Neuron (in vitro differentiated cells): ENCODE data around the gene CMIP.

Source experiments
- H2AFZ ChIP-seq: one replicate; pipeline ENCODE4 v1.6.1; 2013; ENCODE audit warnings: low read depth, mild to moderate bottlenecking, inconsistent platforms, low read length, moderate library complexity
- H3K27me3 ChIP-seq: one replicate; pipeline ENCODE4 v1.6.1; 2013; ENCODE audit warnings: low read length; ENCODE audit not compliant: insufficient read depth
- H3K36me3 ChIP-seq: one replicate; pipeline ENCODE4 v1.6.1; 2013; ENCODE audit warnings: low read length; ENCODE audit not compliant: insufficient read depth
- H3K4me1 ChIP-seq: one replicate; pipeline ENCODE4 v1.6.1; 2013; ENCODE audit warnings: low read length; ENCODE audit not compliant: insufficient read depth
- H3K4me3 ChIP-seq: 2 replicates; pipeline ENCODE4 v1.5.1; 2013; ENCODE audit warnings: mild to moderate bottlenecking, low read length, moderate library complexity
- H3K9me3 ChIP-seq: one replicate; pipeline ENCODE4 v1.6.1; 2013; ENCODE audit warnings: low read length

CMIP gene

GRCh38 chr16:81655469-81656162 is 211.0 kb downstream of the CMIP start:
- Histone ChIP-seq H3K9me3 (no peaks in the 10 kb centered on the region), H3K4me1 (peaks cover 14% of the 10 kb centered on the region), H3K4me3 (no peak overlapping the region), H3K27me3 (no peaks in the 10 kb centered on the region), H2AFZ (no peak overlapping the region), H3K36me3 (peaks cover 22% of the 10 kb centered on the region)

- H3K4me1 ChIP-seq, result peaks cover 12% of the 10 kb centered on the region
- H3K4me3 ChIP-seq, result no peak overlapping the region
- no peaks in the 10 kb centered on the region for H3K9me3 ChIP-seq
- no peaks in the 10 kb centered on the region for H3K27me3 ChIP-seq
- H2AFZ ChIP-seq, result no peak overlapping the region
- H3K36me3 ChIP-seq, result peaks cover 34% of the 10 kb centered on the region
Observed at GRCh38 chr16:81657224-81657623, 212.6 kb downstream of the CMIP start.

DNA sequence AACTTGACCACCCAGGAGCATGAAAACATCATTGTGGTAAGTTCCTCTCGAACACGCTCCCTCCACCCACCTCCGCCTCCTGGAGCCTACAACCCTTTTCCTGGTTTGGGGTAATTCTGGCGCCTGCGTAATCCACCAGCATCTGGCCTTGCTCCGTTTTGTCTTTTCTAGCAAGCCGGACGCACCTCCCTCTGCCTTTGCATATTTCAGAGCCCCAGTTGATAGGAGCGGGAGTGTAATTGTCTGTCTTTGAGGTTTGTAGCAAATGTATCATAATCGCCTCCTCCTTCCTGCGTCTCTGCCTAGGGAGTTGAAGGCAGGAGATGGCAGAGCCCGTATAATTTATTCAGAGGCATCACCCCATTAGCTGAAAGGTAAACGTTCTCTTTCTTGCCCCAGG is 213.2 kb downstream of the CMIP start:
- H3K4me3 ChIP-seq, result no peak overlapping the region
- peaks cover 39% of the 10 kb centered on the region for H3K36me3 ChIP-seq
- H3K27me3 ChIP-seq, result no peaks in the 10 kb centered on the region
- no peaks in the 10 kb centered on the region for H3K9me3 ChIP-seq
- peaks cover 6% of the 10 kb centered on the region for H3K4me1 ChIP-seq
- H2AFZ ChIP-seq, result no peak overlapping the region

DNA sequence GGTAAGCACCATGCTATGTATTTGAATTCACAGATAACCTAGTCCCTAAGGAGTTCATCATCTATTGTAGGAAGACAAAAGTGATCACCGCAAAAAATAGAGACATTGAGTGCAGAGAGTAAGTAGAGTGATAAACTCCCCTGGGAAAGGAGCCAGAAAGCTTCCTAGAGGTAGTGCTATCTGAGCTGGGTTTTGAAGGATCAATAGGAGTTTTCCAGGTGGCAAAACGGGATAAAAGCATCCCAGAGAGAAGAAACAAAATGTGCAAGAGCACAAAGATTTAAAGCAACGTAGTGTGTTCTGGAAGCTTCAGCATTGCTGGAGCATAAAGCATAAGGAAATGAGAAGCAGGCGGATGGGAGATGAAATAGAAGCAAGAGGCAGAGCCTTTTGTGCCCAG is 213.8 kb downstream of the CMIP start:
- H3K36me3 ChIP-seq, result peaks cover 36% of the 10 kb centered on the region
- H2AFZ ChIP-seq, result no peak overlapping the region
- H3K27me3 ChIP-seq, result no peaks in the 10 kb centered on the region
- no peaks in the 10 kb centered on the region for H3K9me3 ChIP-seq
- H3K4me1 ChIP-seq, result peaks cover under 1% of the 10 kb centered on the region
- no peak overlapping the region for H3K4me3 ChIP-seq

- Histone ChIP-seq H3K4me3 (no peak overlapping the region), H3K36me3 (peaks cover 37% of the 10 kb centered on the region)
Observed at GRCh38 chr16:81659249-81659648, 214.6 kb downstream of the CMIP start.

GRCh38 chr16:81661082-81661481 is 216.5 kb downstream of the CMIP start:
- no peak overlapping the region for H3K4me3 ChIP-seq
- H2AFZ ChIP-seq, result no peak overlapping the region
- peaks cover 34% of the 10 kb centered on the region for H3K36me3 ChIP-seq
- no peaks in the 10 kb centered on the region for H3K4me1 ChIP-seq
- no peaks in the 10 kb centered on the region for H3K9me3 ChIP-seq
- no peaks in the 10 kb centered on the region for H3K27me3 ChIP-seq

More at GRCh38 chr16:81659249-81659648, 214.6 kb downstream of the CMIP start:
- Histone ChIP-seq H2AFZ (no peak overlapping the region), H3K27me3 (no peaks in the 10 kb centered on the region), H3K9me3 (no peaks in the 10 kb centered on the region), H3K4me1 (no peaks in the 10 kb centered on the region)

DNA sequence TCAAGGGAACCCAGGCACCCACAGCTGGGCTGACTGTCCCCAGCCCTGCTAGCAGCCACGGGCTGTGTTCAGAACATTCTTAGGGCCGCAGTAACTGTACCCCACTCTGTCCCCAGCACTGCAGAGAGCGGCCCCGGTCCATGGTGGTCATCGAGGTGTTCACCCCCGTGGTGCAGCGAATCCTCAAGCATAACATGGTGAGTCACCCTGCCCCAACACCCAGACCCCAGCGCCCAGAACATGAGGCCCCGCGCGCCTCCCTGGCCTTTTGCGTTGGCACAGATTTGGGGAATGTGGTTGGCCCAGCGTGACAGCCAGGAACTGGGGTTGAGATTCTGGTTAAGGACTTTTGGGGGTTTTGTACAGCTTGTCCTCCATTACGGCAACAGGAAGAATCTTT is 219.5 kb downstream of the CMIP start:
- no peak overlapping the region for H2AFZ ChIP-seq
- peaks cover 19% of the 10 kb centered on the region for H3K36me3 ChIP-seq
- no peaks in the 10 kb centered on the region for H3K9me3 ChIP-seq
- no peaks in the 10 kb centered on the region for H3K27me3 ChIP-seq
- H3K4me3 ChIP-seq, result no peak overlapping the region
- H3K4me1 ChIP-seq, result peaks cover 15% of the 10 kb centered on the region

DNA sequence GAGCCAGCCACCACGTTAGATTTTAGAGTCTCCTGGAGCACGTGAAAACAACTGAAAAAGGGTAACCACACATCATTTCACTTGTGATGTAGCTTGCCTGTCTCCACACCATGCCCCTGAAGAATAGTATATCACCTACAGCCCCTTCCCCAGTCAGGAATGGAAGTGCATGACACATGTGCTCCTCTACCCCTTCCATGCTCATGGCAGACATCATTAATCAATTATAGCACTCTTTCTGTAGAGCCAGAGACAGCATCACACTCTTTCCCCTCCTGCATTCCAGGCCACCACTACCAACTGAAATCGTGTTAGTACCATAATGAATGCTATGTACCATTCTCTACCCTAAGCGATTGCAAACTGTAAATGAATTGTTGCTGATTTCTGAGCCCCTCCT is 221.0 kb downstream of the CMIP start:
- Histone ChIP-seq H3K36me3 (peaks cover 18% of the 10 kb centered on the region), H3K27me3 (no peaks in the 10 kb centered on the region), H3K4me3 (no peak overlapping the region), H3K9me3 (no peaks in the 10 kb centered on the region), H3K4me1 (peaks cover 15% of the 10 kb centered on the region), H2AFZ (no peak overlapping the region)

DNA sequence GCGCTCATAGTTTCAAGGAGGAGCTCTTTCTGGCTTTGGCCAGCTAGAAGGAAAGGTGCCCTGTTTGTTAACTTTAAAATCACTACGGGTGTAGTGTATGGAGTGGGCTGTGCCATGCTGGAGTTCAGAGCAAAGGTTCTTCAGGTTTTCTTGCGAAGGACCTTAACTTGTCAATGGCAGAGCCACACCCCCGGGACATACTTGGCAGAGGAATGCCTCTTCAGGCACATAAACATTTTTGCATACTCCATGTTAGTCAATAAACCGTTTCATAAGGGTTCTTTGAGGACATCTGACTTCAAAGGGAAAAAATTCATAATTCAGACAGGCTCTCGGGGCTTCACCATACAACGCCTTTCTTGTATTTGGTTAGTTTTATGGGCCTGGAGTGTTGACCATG is 221.5 kb downstream of the CMIP start:
- no peak overlapping the region for H3K4me3 ChIP-seq
- no peak overlapping the region for H2AFZ ChIP-seq
- H3K27me3 ChIP-seq, result no peaks in the 10 kb centered on the region
- peaks cover 15% of the 10 kb centered on the region for H3K4me1 ChIP-seq
- H3K36me3 ChIP-seq, result peaks cover 15% of the 10 kb centered on the region
- H3K9me3 ChIP-seq, result no peaks in the 10 kb centered on the region

DNA sequence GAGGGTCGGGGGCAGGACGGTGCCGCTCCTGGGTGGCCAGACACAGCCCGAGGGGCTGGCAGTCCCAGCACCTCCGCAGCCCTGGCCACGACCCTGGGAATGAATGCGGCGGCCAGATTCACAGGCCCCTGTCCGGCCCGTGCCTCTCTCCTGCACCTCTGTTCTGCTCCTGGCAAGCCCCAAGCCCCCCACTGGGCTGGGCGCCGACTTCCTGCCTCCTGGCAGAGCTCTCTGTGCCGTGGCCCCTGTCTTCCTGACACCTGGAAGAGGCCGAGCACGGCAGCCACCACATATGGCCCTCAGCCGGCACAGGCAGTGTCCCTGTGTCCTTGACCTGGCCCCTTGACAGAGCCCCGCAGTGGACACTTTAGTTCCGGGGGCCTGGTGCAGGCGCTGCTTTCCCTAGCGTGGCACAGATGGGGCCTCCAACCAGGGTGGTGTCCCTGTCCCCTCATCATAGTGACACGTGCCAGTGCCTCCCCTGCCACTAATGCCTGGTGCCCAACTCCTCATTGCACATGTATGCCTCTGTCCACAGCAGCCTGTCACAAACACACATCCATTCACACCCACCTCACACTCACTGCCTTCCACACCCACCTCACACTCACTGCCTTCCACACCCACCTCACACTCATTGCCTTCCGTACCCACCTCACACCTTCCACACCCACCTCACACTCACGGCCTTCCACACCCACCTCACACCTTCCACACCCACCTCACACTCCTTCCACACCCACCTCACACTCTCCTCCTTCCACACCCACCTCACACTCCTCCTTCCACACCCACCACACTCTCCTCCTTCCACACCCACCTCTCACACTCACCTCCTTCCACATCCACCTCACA is 223.9 kb downstream of the CMIP start:
- H3K4me1 ChIP-seq, result peaks cover 15% of the 10 kb centered on the region
- no peak overlapping the region for H2AFZ ChIP-seq
- H3K36me3 ChIP-seq, result peaks cover 11% of the 10 kb centered on the region
- H3K27me3 ChIP-seq, result no peaks in the 10 kb centered on the region
- H3K9me3 ChIP-seq, result no peaks in the 10 kb centered on the region
- H3K4me3 ChIP-seq, result no peak overlapping the region

GRCh38 chr16:81669473-81670350 is 225.1 kb downstream of the CMIP start:
- Histone ChIP-seq H2AFZ (no peak overlapping the region), H3K4me3 (no peak overlapping the region), H3K9me3 (no peaks in the 10 kb centered on the region), H3K4me1 (peaks cover 15% of the 10 kb centered on the region), H3K27me3 (no peaks in the 10 kb centered on the region), H3K36me3 (peaks cover 12% of the 10 kb centered on the region)

GRCh38 chr16:81671738-81672597 is 227.4 kb downstream of the CMIP start:
- H2AFZ ChIP-seq, result no peak overlapping the region
- no peak overlapping the region for H3K4me3 ChIP-seq
- H3K4me1 ChIP-seq, result peaks cover 13% of the 10 kb centered on the region
- peaks cover 18% of the 10 kb centered on the region for H3K36me3 ChIP-seq
- H3K27me3 ChIP-seq, result no peaks in the 10 kb centered on the region
- no peaks in the 10 kb centered on the region for H3K9me3 ChIP-seq
